Glutamatergic neuron (in vitro differentiated cells): Measurements from ENCODE around the gene OR2W3. TPM values are rescaled to one million over a fixed set of nuclear protein-coding genes. Genes with fewer than 3 reads are reported as not detected.
A peak's percentile ranks its signal among the peaks of the same experiment; 100 is the strongest.

Experiments used
- DNase-seq: peaks from one replicate; pipeline ENCODE4 v3.0.0; 2022
- H3K27ac Mint-ChIP-seq: one replicate; pipeline ENCODE4 v1.8.0; 2020; ENCODE audit warnings: mild to moderate bottlenecking, mixed read lengths, inconsistent platforms; ENCODE audit not compliant: unreplicated experiment
- H3K27me3 Mint-ChIP-seq: one replicate; pipeline ENCODE4 v1.8.0; 2020; ENCODE audit warnings: mild to moderate bottlenecking, moderate library complexity, mixed read lengths, inconsistent platforms; ENCODE audit not compliant: unreplicated experiment
- H3K36me3 Mint-ChIP-seq: one replicate; pipeline ENCODE4 v1.8.0; 2020; ENCODE audit warnings: mild to moderate bottlenecking, mixed read lengths, inconsistent platforms; ENCODE audit not compliant: unreplicated experiment
- H3K4me1 Mint-ChIP-seq: one replicate; pipeline ENCODE4 v1.8.0; 2020; ENCODE audit warnings: mild to moderate bottlenecking, low read depth, mixed read lengths, inconsistent platforms; ENCODE audit not compliant: unreplicated experiment
- H3K4me3 Mint-ChIP-seq: one replicate; pipeline ENCODE4 v1.8.0; 2020; ENCODE audit warnings: mild to moderate bottlenecking, mixed read lengths, inconsistent platforms; ENCODE audit not compliant: unreplicated experiment
- H3K9me3 Mint-ChIP-seq: one replicate; pipeline ENCODE4 v1.8.0; 2020; ENCODE audit warnings: mild to moderate bottlenecking, moderate library complexity, mixed read lengths, inconsistent platforms; ENCODE audit not compliant: unreplicated experiment
- CTCF ChIP-seq: fragments of 200-600 bp; sonication (generic); IDR thresholded peaks from one replicate; pipeline ENCODE4 v1.5.0; 2021; ENCODE audit not compliant: partially characterized antibody, unreplicated experiment
- total RNA-seq: library from RNA; stranded (reverse); fragmentation: NEBNext Ultra II Directional; extraction: Animal tissue kit (Norgen Biotek cat#: 25700); gene quantifications from one replicate; pipeline ENCODE4 v1.2.1, GENCODE V29; 2021; ENCODE audit not compliant: unreplicated experiment

Gene OR2W3
- total RNA-seq, 1 donor from 2014 or later, result 1.8 TPM

GRCh38 chr1:247855911-247856310 lies 39.5 kb upstream of the OR2W3 start:
- Mint-ChIP-seq H3K4me3 (peak overlapping the region; percentile 93), H3K9me3 (peaks cover 10% of the 10 kb centered on the region), H3K27ac (peak overlapping the region; percentile 28), H3K36me3 (no peaks in the 10 kb centered on the region), H3K4me1 (peaks cover 3% of the 10 kb centered on the region), H3K27me3 (peaks cover 7% of the 10 kb centered on the region)
- DNase-seq, result no peak
- TF ChIP-seq CTCF, result no peak

GRCh38 chr1:247857069-247857984 lies 38.1 kb upstream of the OR2W3 start, which contains the start of gene TRIM58:
TSS of gene TRIM58 (plus strand) at chr1:247857187. CDS start at chr1:247857247, 60 bp downstream.
- DNase-seq, result peak; percentile 88
- Mint-ChIP-seq H3K27me3 (peaks cover 7% of the 10 kb centered on the region), H3K4me1 (peaks cover 3% of the 10 kb centered on the region), H3K36me3 (no peaks in the 10 kb centered on the region), H3K27ac (peak within 1 kb of the TSS; percentile 91), H3K9me3 (peaks cover 10% of the 10 kb centered on the region), H3K4me3 (peak within 1 kb of the TSS; percentile 93)
- peak; percentile 77 for TF ChIP-seq CTCF

- TF ChIP-seq CTCF, result no peak
- Mint-ChIP-seq H3K4me1 (peaks cover 3% of the 10 kb centered on the region), H3K36me3 (no peaks in the 10 kb centered on the region), H3K27ac (peak overlapping the region; percentile 78), H3K4me3 (peak overlapping the region; percentile 91), H3K9me3 (peaks cover 10% of the 10 kb centered on the region), H3K27me3 (peaks cover 7% of the 10 kb centered on the region)
- DNase-seq, result no peak
Measured at GRCh38 chr1:247857985-247858619, 37.3 kb upstream of the OR2W3 start.

GRCh38 chr1:247862756-247863155 lies 32.6 kb upstream of the OR2W3 start:
- Mint-ChIP-seq H3K4me1 (peaks cover 3% of the 10 kb centered on the region), H3K4me3 (no peak overlapping the region), H3K27ac (no peak overlapping the region), H3K36me3 (no peaks in the 10 kb centered on the region), H3K27me3 (peaks cover 3% of the 10 kb centered on the region), H3K9me3 (peaks cover 3% of the 10 kb centered on the region)
- DNase-seq, result no peak
- no peak for TF ChIP-seq CTCF

GRCh38 chr1:247864644-247865043 lies 30.7 kb upstream of the OR2W3 start:
- H3K4me3 Mint-ChIP-seq, result no peak overlapping the region
- no peak for DNase-seq
- no peak for TF ChIP-seq CTCF
- H3K36me3 Mint-ChIP-seq, result no peaks in the 10 kb centered on the region
- no peaks in the 10 kb centered on the region for H3K4me1 Mint-ChIP-seq
- no peak overlapping the region for H3K27ac Mint-ChIP-seq
- H3K9me3 Mint-ChIP-seq, result no peaks in the 10 kb centered on the region
- H3K27me3 Mint-ChIP-seq, result no peaks in the 10 kb centered on the region
